ENCODE measurements around the gene CD59. TPM values are rescaled to one million over a fixed set of nuclear protein-coding genes. Genes with fewer than 3 reads are reported as not detected.

CD59 gene
- total RNA-seq = 789 TPM
- long read RNA-seq, full-length matches to known transcripts = 202 of 278 reads
- long read RNA-seq, partial matches to known transcripts = 18 of 278 reads
- long read RNA-seq, other reads (novel, unspliced or antisense) = 58 of 278 reads

GRCh38 chr11:33736148-33736812 lies at the start of gene CD59:
CD59 (minus strand) TSS chr11:33736423; CDS start chr11:33722445, 13,978 bp downstream.
- H3K4me1 ChIP-seq = peaks cover 64% of the 10 kb centered on the region
- H3K36me3 ChIP-seq = peaks cover 10% of the 10 kb centered on the region
- H3K4me3 ChIP-seq = peak within 1 kb of the TSS; percentile 78
- no peaks in the 10 kb centered on the region for H3K9me3 ChIP-seq (replicated peaks)
- TF ChIP-seq CTCF (IDR thresholded peaks at IDR 0.05; ENCODE audit: borderline replicate concordance) = no peak
- peak; percentile 98 for DNase-seq
- no peaks in the 10 kb centered on the region for H3K27me3 ChIP-seq (ENCODE audit: low read depth)
- H3K27ac ChIP-seq (replicated peaks) = peak within 1 kb of the TSS; percentile 95
- intact Hi-C loops (cut with micrococcal nuclease) = no loop called here

GRCh38 chr11:33785609-33786008 lies 49.4 kb upstream of the CD59 start:
- no peaks in the 10 kb centered on the region for H3K9me3 ChIP-seq (replicated peaks)
- peaks cover 5% of the 10 kb centered on the region for H3K4me1 ChIP-seq
- no peak overlapping the region for H3K27ac ChIP-seq (replicated peaks)
- H3K4me3 ChIP-seq = no peak overlapping the region
- no peaks in the 10 kb centered on the region for H3K36me3 ChIP-seq
- intact Hi-C loops (cut with micrococcal nuclease) = no loop called here
- TF ChIP-seq CTCF (IDR thresholded peaks at IDR 0.05; ENCODE audit: borderline replicate concordance) = no peak
- H3K27me3 ChIP-seq (ENCODE audit: low read depth) = no peaks in the 10 kb centered on the region
- no peak for DNase-seq

GRCh38 chr11:33779849-33780528 lies 43.8 kb upstream of the CD59 start:
- DNase-seq = no peak
- intact Hi-C loops (cut with micrococcal nuclease) = no loop called here
- Histone ChIP-seq H3K27me3 (ENCODE audit: low read depth) (no peaks in the 10 kb centered on the region), H3K27ac (replicated peaks) (peak overlapping the region; percentile 66), H3K36me3 (no peaks in the 10 kb centered on the region), H3K4me3 (no peak overlapping the region), H3K9me3 (replicated peaks) (no peaks in the 10 kb centered on the region), H3K4me1 (peaks cover 42% of the 10 kb centered on the region)
- TF ChIP-seq CTCF (IDR thresholded peaks at IDR 0.05; ENCODE audit: borderline replicate concordance) = no peak

- H3K27me3 ChIP-seq (ENCODE audit: low read depth) = no peaks in the 10 kb centered on the region
- H3K9me3 ChIP-seq (replicated peaks) = no peaks in the 10 kb centered on the region
- H3K36me3 ChIP-seq = no peaks in the 10 kb centered on the region
- TF ChIP-seq CTCF (IDR thresholded peaks at IDR 0.05; ENCODE audit: borderline replicate concordance) = no peak
- H3K27ac ChIP-seq (replicated peaks) = no peak overlapping the region
- no peak overlapping the region for H3K4me3 ChIP-seq
- intact Hi-C loops (cut with micrococcal nuclease) = no loop called here
- no peak for DNase-seq
- H3K4me1 ChIP-seq = peaks cover 52% of the 10 kb centered on the region
Measured at GRCh38 chr11:33778675-33779074, 42.5 kb upstream of the CD59 start.

- peaks cover 60% of the 10 kb centered on the region for H3K4me1 ChIP-seq
- no peak for TF ChIP-seq CTCF (IDR thresholded peaks at IDR 0.05; ENCODE audit: borderline replicate concordance)
Measured at GRCh38 chr11:33777906-33778305, 41.7 kb upstream of the CD59 start.

More at GRCh38 chr11:33777906-33778305, 41.7 kb upstream of the CD59 start:
- no peaks in the 10 kb centered on the region for H3K9me3 ChIP-seq (replicated peaks)
- H3K4me3 ChIP-seq = no peak overlapping the region
- H3K27me3 ChIP-seq (ENCODE audit: low read depth) = no peaks in the 10 kb centered on the region
- intact Hi-C loops (cut with micrococcal nuclease) = no loop called here
- no peaks in the 10 kb centered on the region for H3K36me3 ChIP-seq
- no peak overlapping the region for H3K27ac ChIP-seq (replicated peaks)
- no peak for DNase-seq

Data from left ventricle myocardium inferior (tissue), 1 donor.